HG02610 (cell line): ENCODE measurements around the gene ARMC3.
A peak's percentile ranks its signal among the peaks of the same experiment; 100 is the strongest.
"Not testable (repeated sequence)": the region's sequence is repeated elsewhere in the genome, so short reads cannot be mapped to it uniquely, and the experiment has no call there.

ENCODE experiments used
- ATAC-seq: cut with Tn5 transposase; IDR thresholded peaks from one replicate; pipeline ENCODE4 v1.9.1; 2021; ENCODE audit warnings: mild to moderate bottlenecking, moderate library complexity; ENCODE audit not compliant: unreplicated experiment

ARMC3 gene

DNA sequence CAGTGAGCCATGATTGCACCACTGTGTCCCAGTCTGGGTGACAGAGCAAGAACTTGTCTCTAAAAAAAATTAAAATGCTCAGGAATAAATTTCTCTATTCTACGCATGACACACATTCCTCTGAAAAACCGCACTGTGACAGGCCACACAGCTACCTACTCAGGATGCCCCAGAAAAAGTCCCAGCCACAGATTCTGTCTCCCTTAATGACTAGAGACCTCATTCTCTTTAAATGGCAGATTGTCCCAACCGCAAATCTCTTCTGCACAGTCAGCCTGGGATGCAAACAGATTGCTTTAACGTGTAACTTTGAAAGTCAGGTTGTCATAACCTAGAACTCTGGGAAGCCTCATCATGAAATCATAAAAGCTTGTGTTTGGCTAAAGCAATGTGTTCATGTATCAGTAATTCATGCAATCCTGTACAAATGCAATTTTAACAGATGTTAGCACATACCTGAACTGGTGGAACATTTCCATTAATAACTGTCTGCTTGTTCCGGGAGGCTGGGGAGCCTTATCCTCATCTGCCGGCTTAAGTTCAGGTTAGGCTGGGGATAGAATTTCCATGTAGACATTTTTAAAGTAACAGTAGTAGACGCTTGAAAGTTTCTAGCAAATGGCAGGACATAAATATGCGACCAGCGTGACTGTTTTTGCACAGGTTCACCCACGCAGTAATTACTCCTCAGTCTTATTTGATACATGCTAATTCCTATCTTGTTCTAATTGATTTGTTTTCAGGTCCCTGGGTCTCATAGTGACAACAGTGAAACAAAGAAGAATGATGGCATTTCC, 141.4 kb downstream of the ARMC3 start:
- ATAC-seq: peak; percentile 60

DNA sequence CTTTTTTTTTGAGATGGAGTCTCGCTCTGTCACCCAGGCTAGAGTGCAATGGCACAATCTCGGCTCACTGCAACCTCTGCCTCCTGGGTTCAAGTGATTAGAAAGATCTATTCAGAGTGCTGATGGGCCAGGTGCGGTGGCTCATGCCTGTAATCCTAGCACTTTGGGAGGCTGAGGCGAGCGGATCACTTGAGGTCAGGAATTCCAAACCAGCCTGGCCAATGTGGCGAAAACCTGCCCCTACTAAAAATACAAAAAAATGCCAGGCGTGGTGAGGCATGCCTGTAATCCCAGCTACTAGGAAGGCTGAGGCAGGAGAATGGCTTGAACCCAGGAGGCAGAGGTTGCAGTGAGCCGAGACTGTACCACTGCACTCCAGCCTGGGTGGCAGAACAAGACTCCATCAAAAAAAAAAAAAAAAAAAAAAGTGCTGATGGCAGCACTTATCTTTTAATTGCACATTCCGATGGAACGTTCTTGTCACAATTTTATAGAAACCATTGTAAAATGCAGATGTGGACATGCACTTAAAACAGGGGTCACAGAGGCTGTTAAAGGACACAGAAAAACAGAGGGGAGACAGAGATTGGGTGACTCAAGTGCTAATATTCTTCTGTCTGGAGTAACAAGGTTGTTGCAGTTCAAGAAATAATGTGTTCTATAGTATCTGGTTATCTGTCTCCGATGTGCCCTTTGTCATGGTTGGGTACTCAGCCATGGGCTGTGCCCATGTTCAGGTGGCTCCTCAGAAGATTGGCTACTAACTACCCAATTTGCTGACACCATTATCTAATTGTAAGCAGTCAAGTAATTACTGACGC, 142.4 kb downstream of the ARMC3 start:
- ATAC-seq: not testable (repeated sequence)

DNA sequence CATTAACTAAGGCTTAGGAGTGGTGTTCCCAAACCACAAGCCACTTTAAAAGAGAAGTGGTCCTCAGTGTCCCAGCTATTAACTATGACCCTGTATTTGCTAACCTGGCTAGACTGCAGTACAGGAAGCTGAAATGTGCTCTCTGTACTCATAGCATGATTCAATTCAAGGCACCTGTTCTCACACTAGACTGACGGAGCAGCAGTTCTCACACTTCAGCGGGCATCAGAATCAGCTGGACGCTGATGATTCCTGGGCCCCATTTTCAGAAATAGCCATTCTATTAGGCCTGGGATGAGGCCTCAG, 143.0 kb downstream of the ARMC3 start:
- ATAC-seq: no peak

DNA sequence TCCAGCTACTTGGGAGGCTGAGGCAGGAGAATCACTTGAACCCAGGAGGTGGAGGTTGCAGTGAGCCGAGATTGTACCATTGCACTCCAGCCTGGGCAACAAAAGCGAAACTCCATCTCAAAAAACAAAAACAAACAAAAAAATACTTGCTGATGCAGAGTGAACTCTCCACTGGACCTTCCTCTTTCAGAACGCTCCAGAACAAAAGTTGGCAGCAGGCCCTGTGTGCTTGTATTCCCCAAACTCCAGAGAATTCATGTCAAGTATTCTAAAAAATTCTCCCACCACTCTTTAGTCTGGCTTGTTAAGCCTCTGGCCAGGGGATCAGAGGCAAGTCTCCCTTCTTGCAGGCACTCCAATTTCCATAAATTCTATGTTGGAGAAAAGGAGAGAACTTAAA, 144.7 kb downstream of the ARMC3 start:
- not testable (repeated sequence) for ATAC-seq

DNA sequence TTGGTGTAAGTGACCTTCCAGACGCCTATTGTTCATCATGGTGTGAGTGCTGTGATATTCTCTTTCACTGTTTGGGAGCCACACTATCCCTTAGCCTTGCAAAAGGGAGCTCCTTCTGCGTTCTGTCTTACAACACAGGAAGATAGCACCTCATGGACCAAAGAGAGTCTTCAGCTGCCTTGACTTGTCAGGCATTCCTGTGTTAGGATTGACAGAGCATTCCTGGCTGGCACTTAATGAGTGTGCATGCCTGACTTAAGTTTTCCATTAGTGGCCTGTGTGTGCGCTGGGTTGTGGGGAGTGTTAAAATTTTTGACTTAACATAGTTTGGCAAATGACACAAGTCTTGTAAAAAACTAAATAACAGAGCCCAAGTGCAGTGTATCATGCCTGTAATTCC, 145.7 kb downstream of the ARMC3 start:
- no peak for ATAC-seq

DNA sequence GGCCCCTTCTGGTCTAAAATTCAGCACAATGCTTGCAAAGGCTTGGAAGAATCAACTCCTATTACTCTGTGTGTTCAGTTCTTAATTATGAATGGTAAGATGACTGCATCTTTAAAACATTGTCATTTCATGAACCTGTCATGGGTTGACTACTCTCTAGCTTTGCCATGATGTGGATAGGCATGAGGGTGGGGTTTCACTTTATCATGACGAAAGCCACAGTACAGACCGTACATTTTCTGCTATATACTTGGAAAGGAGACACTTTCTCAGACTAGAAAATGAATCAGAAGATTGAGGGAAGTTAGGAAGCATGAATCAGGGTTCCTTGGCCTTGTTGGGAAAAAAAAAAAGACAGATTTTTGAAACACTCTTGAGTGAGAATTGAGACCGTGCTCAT, 147.8 kb downstream of the ARMC3 start:
- ATAC-seq: no peak

DNA sequence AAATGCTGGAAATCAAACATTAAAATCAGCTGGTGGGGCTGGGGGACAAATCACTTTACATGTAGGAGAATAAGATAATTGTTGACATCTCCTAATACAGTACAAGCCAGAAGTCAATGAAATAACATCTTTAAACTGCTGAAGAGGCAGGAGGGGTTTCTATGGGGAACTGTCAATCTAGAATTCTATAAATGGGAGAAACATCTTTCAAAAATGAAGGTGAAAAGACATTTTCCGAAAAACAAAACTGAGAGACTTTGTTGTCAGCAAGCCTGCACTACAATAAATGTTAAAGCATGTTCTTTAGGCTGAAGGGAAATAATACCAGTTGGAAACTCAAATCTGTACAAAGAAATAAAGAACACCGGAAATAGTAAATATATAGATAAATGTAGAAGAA, 150.3 kb downstream of the ARMC3 start:
- no peak for ATAC-seq

DNA sequence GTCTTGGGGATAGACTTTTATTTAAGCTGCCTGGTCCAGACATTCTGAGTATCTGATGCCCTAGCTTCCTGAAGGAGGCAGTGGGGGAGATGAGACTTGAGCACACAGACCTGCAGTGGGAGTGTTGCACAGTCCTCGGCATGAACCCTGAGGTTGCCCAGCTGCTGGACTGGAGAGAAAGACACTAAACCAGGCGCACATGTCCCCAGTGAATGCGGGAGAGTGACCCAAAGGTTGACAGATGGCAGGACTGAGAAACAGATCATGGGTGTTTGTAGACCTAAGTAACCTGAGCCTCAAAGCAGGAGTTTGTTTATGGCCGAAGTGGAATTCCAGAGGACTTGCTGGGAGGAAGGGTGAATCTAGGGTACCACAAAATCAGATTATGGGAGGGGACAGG, 151.8 kb downstream of the ARMC3 start:
- no peak for ATAC-seq

DNA sequence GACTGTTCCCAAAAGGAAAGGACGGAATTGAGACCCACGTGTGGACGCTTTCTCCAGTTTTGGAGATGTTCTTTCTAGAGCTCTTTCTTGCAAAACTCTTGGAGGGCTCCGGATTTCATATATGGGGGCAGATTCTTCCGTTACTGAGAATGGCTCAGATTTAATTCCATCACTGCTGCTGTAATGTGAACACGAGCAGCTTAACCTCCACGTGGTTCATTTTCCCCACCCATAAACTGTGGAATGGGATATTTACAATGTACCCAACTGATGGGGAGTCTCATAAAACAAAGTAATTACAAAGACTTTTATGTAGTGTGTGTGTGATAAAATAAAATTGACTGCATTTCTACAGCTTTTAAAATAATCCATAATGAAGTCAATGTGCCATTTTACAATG, 152.4 kb downstream of the ARMC3 start:
- no peak for ATAC-seq

DNA sequence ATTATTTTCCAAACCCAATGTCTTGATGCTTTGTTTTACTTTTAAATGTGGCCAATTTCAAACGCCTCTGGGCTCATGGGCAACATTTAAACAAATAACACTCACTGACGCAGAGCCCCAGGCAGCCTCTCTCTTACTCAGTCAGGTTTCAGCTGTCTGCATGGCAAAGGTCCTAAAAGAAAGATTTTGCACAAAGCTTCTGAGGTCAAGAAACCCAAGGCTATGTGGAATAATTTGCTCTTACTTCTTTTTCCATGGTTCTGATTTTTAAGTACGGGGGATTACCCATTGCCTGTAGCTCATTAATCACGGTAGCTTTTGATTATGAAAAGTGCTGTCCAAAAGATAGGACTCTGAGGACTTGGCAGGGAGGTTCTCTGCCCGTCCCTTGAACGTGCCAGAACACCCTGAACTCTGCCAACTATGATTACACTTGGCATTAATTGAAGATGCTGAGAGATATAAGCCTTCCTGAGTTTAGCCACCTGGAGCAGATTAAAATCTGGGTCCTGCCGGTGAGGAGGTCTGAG, 153.4 kb downstream of the ARMC3 start:
- ATAC-seq: no peak

DNA sequence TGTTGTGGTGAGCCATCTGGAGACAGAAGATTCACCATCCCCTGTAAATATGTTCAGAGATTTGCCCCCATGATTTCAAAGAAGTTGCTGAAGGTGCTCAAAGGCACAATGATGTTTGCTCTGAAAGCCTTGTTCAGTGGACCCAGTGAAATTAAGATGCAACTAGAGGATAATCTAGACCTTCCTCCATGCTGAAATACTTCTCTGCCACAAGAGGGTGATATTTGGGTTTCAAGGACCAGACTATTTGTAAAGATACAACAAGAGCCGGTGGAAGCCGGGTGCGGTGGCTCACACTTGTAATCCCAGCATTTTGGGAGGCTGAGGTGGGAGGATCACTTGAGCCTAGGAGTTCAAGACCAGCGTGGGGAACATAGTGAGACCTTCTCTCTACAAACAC, 154.0 kb downstream of the ARMC3 start:
- ATAC-seq: no peak
